IPS DF 6.9 (cell line): ENCODE data around the gene ZNF488.

ENCODE experiments used
- DNase-seq: peaks from one replicate; pipeline ENCODE4 v3.0.0-alpha.2; 2013; ENCODE audit warnings: low read depth, low spot score
- H3K27ac ChIP-seq: one replicate; pipeline ENCODE4 v1.5.1; 2013; ENCODE audit warnings: low read length, control low read depth
- H3K27me3 ChIP-seq: 2 replicates; pipeline ENCODE4 v1.6.1; 2013; ENCODE audit warnings: mild to moderate bottlenecking, low read length; ENCODE audit not compliant: control insufficient read depth, insufficient read depth
- H3K36me3 ChIP-seq: 2 replicates; pipeline ENCODE4 v1.6.1; 2013; ENCODE audit warnings: low read length; ENCODE audit not compliant: control insufficient read depth, insufficient read depth
- H3K4me1 ChIP-seq: 2 replicates; pipeline ENCODE4 v1.6.1; 2013; ENCODE audit warnings: low read length; ENCODE audit not compliant: control insufficient read depth, insufficient read depth
- H3K4me3 ChIP-seq: 2 replicates; pipeline ENCODE4 v1.5.1; 2013; ENCODE audit warnings: mild to moderate bottlenecking, low read length
- H3K9me3 ChIP-seq: 2 replicates; pipeline ENCODE4 v1.6.1; 2013; ENCODE audit warnings: low read length, inconsistent platforms; ENCODE audit not compliant: control insufficient read depth, insufficient read depth
- WGBS: extraction: QIAGEN DNeasy Blood & Tissue Kit; methylation state at CpG from one replicate; pipeline ENCODE4 v1.1.7; 2013; ENCODE audit warnings: mixed read lengths, missing lambda C conversion rate; ENCODE audit not compliant: insufficient read length, insufficient coverage; 5-methylcytosine and 5-hydroxymethylcytosine counted together

Gene ZNF488

DNA sequence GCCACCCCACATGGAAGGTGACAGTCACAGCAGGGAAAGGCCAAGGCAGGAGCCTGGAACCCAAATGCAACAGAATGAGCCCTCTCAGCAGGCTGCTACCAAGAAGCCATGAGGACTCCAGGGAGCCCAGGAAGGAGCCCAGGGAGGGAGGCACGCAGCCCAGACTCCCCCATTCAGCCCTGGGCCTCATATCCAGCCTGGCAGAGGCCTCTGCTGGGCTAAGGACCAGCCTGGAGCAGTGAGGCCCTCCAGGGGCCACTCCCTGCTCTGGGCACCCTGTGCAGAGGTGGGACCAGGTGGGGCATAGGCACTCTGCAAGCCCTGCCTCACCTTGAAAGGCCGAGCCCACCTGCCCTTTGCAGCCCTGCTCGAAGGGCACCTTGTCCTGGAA, 25.8 kb upstream of the ZNF488 start:
- Histone ChIP-seq H3K9me3 (no peaks in the 10 kb centered on the region), H3K4me3 (no peak overlapping the region), H3K4me1 (no peaks in the 10 kb centered on the region), H3K27me3 (no peaks in the 10 kb centered on the region), H3K36me3 (no peaks in the 10 kb centered on the region), H3K27ac (no peak overlapping the region)
- WGBS: no CpG with 5 or more reads among the region's 3 CpGs
- no peak for DNase-seq

- no peaks in the 10 kb centered on the region for H3K9me3 ChIP-seq
- H3K4me3 ChIP-seq: no peak overlapping the region
- no CpG with 5 or more reads among the region's 15 CpGs for WGBS
- H3K27me3 ChIP-seq: no peaks in the 10 kb centered on the region
- H3K4me1 ChIP-seq: peaks cover 3% of the 10 kb centered on the region; the same call in 1 of the 2 replicates
- no peak overlapping the region for H3K27ac ChIP-seq
- H3K36me3 ChIP-seq: no peaks in the 10 kb centered on the region
- DNase-seq: no peak
Observed at GRCh38 chr10:47409171-47409865, 25.2 kb upstream of the ZNF488 start.

GRCh38 chr10:47408606-47409005, 24.5 kb upstream of the ZNF488 start:
- DNase-seq: no peak
- Histone ChIP-seq H3K9me3 (no peaks in the 10 kb centered on the region), H3K4me1 (peaks cover 7% of the 10 kb centered on the region), H3K27ac (no peak overlapping the region), H3K27me3 (no peaks in the 10 kb centered on the region), H3K36me3 (no peaks in the 10 kb centered on the region), H3K4me3 (no peak overlapping the region)
- no CpG with 5 or more reads among the region's 6 CpGs for WGBS

DNA sequence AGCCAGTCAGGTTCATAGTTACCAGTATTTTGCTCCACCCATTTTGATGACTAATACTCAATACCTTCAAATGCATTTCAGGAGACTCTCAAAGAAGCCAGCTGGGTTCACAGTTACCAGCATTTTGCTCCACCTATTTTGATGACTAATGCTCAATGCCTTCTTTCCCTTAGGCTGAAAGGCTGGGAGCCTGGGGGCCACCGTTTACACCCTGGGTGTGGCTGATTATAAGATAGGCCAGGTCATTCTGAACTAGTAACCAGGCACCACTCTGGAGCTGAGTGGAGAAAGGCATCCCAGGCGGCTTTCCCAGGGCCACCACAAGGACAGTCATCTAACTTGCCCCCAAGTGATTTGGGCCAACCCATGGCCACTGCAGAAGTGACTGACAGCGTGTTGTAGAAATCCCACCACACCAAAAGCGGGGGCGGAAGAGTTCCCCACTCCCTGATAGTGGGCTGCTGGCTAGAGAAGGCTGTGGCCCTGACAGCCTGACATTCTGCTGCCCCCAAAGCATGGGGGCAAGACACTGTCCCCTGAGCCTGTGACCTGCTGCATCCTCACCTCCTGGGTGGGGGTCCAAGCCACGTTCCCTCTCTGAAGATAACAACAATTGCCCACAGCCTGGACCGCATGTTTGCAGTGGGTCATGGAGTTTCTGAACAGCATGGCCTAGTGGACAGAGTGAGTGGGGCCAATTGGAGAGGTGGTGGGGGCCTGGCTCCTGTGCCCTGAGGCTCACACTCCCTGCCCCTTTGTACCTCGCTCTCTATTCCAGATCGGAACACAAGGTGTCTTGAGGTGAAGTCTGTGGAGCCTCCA, 23.0 kb upstream of the ZNF488 start:
- WGBS: no CpG with 5 or more reads among the region's 9 CpGs
- Histone ChIP-seq H3K9me3 (no peaks in the 10 kb centered on the region), H3K27me3 (no peaks in the 10 kb centered on the region), H3K4me3 (no peak overlapping the region), H3K36me3 (no peaks in the 10 kb centered on the region), H3K27ac (no peak overlapping the region), H3K4me1 (peaks cover 15% of the 10 kb centered on the region)
- no peak for DNase-seq

- H3K27ac ChIP-seq: no peak overlapping the region
- no peaks in the 10 kb centered on the region for H3K36me3 ChIP-seq
- H3K4me1 ChIP-seq: peaks cover 15% of the 10 kb centered on the region
- no peaks in the 10 kb centered on the region for H3K27me3 ChIP-seq
- H3K9me3 ChIP-seq: no peaks in the 10 kb centered on the region
- no peak for DNase-seq
- no peak overlapping the region for H3K4me3 ChIP-seq
- WGBS: no CpG with 5 or more reads among the region's 4 CpGs
Observed at GRCh38 chr10:47406548-47406869, 22.4 kb upstream of the ZNF488 start.

DNA sequence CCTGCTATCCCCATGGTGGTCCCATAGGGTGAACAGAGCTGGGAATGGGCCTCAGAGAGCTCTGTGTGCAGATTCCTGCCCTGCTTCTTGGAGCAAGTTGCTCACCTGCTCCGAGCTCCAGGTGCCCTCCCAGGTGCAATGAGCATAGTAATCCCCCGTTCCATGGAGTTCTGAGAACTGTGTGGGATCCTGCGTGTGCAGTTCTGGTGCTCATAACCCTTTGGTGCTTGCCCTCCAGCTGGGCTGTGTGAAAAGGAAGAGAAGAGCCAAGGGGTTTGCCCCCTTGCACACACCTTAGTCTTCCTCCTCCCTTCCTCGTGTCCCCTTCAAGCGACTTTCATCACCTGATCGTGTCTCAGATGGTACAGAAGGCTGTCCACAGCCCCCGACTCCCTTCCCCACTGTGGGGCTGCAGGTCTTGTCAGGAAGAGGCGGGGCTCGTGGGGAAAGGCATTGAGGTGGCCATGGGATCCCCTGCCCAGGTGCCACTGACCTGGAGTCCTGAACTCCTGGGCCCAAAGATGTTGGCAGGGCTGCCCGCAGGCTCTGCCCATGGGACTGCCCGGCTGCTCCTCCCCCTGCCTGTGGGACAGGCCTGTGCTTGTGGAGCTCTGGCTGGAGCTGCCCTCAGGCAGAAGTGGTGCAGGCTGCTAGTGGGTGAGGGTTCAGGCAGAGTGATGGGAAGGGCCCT, 21.9 kb upstream of the ZNF488 start:
- no peak overlapping the region for H3K4me3 ChIP-seq
- no peak overlapping the region for H3K27ac ChIP-seq
- H3K27me3 ChIP-seq: no peaks in the 10 kb centered on the region
- no CpG with 5 or more reads among the region's 11 CpGs for WGBS
- no peak for DNase-seq
- H3K4me1 ChIP-seq: peaks cover 15% of the 10 kb centered on the region
- H3K9me3 ChIP-seq: no peaks in the 10 kb centered on the region
- no peaks in the 10 kb centered on the region for H3K36me3 ChIP-seq

DNA sequence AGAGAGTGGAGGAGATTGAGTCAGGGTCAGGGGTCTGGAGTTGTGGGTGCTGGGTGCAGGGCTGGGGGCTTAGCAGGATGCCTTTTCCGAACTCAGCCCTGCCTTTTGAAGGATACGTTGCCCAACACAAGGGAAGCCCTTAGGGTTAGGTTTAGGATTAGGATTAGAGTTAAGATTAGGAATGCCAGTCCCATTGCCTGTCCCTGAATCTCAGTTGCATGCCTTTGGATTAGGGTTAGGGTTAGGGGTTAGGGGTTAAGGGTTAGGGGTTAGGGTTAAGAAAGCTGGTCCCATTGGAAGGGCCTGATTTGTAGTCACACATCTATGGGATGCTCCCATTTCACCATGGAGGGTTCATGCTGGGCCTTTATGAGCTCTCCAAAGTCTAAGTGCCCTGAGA, 20.8 kb upstream of the ZNF488 start:
- no peak for DNase-seq
- no peak overlapping the region for H3K27ac ChIP-seq
- WGBS: no CpG with 5 or more reads among the region's 2 CpGs
- no peaks in the 10 kb centered on the region for H3K9me3 ChIP-seq
- H3K27me3 ChIP-seq: no peaks in the 10 kb centered on the region
- no peak overlapping the region for H3K4me3 ChIP-seq
- no peaks in the 10 kb centered on the region for H3K36me3 ChIP-seq
- H3K4me1 ChIP-seq: peaks cover 15% of the 10 kb centered on the region

GRCh38 chr10:47404446-47404845, 20.4 kb upstream of the ZNF488 start:
- no peak for DNase-seq
- H3K36me3 ChIP-seq: no peaks in the 10 kb centered on the region
- H3K4me1 ChIP-seq: peaks cover 15% of the 10 kb centered on the region
- no peaks in the 10 kb centered on the region for H3K9me3 ChIP-seq
- no peaks in the 10 kb centered on the region for H3K27me3 ChIP-seq
- H3K27ac ChIP-seq: no peak overlapping the region
- WGBS: no CpG with 5 or more reads among the region's 6 CpGs
- H3K4me3 ChIP-seq: no peak overlapping the region

DNA sequence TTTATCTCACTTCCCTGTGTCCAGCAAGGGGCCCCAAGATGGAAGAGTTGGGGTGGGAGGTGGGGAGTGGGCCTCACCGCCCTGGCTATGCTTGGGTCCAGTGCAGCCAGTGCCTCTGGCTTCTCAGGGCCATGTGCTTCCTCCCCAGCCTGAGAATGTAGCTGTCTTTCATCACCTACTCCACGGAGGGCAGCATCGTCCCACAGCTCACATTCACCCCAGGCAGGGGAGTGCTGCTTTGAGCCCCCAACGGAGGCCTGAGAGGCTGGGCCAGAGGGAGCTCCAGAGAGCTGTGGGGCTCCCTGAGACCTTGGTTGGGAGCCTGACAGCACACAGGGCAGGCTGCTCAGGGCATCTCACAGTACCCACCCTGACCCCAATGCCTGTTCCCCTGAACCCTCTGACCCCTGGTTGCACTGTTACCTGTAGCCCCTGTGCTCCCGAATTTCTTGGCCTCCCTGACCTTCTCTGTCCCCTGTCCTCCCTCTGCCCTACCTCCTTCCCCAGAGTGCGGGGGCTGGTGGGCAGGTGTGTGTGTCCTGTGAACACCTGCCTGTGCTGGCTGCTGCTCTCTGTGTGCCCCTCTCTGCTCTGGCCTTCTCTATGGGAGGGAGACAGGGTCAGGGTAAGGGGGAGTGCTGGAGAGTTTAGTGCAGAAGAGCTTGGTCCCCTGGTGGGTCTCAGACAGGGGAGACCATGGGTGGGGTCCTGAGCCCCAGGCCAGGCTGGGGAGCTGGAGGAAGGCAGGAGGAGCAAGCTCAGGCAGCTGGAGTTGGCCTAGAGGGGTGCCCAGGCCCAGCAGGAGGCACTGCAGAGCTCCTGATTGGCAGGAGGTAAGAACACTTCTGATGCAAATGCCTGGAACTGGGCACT, 19.6 kb upstream of the ZNF488 start:
- no peaks in the 10 kb centered on the region for H3K9me3 ChIP-seq
- H3K4me1 ChIP-seq: peaks cover 15% of the 10 kb centered on the region
- no peaks in the 10 kb centered on the region for H3K27me3 ChIP-seq
- no peak for DNase-seq
- H3K27ac ChIP-seq: no peak overlapping the region
- H3K36me3 ChIP-seq: no peaks in the 10 kb centered on the region
- no peak overlapping the region for H3K4me3 ChIP-seq
- no CpG with 5 or more reads among the region's 6 CpGs for WGBS
